D341Med (cell line): Measurements from ENCODE around the gene PPP1R7.

Experiments
- DNase-seq: peaks from one replicate; pipeline ENCODE4 v3.0.0; 2012; ENCODE audit warnings: low spot score

The PPP1R7 gene

DNA sequence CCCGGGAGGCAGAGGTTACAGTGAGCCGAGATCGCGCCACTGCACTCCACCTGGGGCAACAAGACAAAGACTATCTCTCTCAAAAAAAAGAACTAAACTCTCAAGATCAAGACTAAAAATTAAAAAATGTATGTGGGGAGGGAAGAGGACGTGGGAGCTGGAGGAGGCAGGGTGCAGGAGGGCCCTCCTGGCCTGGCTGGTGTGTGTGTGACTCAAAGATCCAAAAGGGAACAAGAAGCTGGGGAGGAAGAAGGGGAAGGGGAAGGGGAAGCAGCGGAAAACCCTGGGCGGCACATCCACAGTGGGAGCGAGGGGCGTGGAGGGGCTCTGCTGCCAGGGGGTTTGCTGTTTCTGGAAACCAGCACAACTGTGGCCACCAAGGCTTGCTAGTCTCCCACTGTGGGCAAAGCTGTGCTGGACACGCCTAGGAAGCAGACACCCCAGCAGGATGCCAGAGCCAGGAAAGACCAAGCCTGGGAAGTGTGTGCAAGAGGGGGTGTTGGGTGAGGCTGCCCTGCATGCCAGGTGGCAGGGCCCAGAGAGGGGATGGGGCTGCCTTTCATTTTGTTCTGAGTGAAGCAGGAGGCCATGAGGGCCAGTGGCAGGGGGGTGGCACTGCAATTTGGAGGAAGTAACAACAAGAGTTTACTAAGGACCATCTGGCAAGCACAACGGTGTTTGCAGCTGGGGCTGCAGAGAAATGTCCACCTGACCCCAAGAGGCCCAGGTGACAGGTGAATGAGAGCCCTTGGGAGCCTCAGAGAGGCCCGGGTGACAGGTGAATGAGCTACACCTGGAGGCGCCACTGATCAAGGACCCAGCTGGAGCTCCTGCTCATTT lies 82.7 kb downstream of the PPP1R7 start:
- no peak for DNase-seq
